Stomach (tissue), 9 donors: Measurements from ENCODE around the gene ME3. TPM values are rescaled to one million over a fixed set of nuclear protein-coding genes. Genes with fewer than 3 reads are reported as not detected.

Experiments used
- DNase-seq, 2 donors: peaks; one replicate each; pipeline versions ENCODE4 v3.0.0 to v3.0.0-alpha.2; 2013 to 2019
- H3K27ac ChIP-seq, 5 donors: fragments of 200-600 bp in 4 of 5; sonication (generic) in 4 of 5; one replicate each; pipeline ENCODE4 v1.5.1; 2013 to 2019; ENCODE audit warnings: mild to moderate bottlenecking in 1 of 5, moderate library complexity in 1 of 5
- H3K27me3 ChIP-seq, 3 donors: fragments of 200-600 bp; sonication (generic); one replicate each; pipeline ENCODE4 v1.5.1; 2017 to 2019; ENCODE audit warnings: mixed run types in 1 of 3
- H3K36me3 ChIP-seq, 4 donors: fragments of 200-600 bp; sonication (generic); 1 replicate in 3 of 4; 2 replicates in 1 of 4; pipeline ENCODE4 v1.5.1; 2016 to 2019
- H3K4me1 ChIP-seq, 4 donors: fragments of 200-600 bp; sonication (generic); one replicate each; pipeline ENCODE4 v1.5.1; 2016 to 2019
- H3K4me3 ChIP-seq, 4 donors: fragments of 200-600 bp; sonication (generic) in 3 of 4; one replicate each; pipeline ENCODE4 v1.5.1; 2016 to 2019; ENCODE audit warnings: mild to moderate bottlenecking in 1 of 4
- H3K9me3 ChIP-seq, 4 donors: fragments of 200-600 bp; sonication (generic); one replicate each; pipeline ENCODE4 v1.5.1; 2016 to 2019
- CTCF ChIP-seq, 7 experiments: fragments of 450-650 bp in 4 of 7; fragments of 200-600 bp in 3 of 7; sonication (generic) in 3 of 7; IDR thresholded peaks; one replicate each; pipeline ENCODE4 v1.5.1; 2016 to 2019; ENCODE audit warnings: antibody characterized with exemption in 7 of 7, control low read depth in 2 of 7, mild to moderate bottlenecking in 1 of 7
- EP300 ChIP-seq: sonication (generic); formaldehyde crosslinking; IDR thresholded peaks from one replicate; pipeline ENCODE4 v1.6.1; 2017; ENCODE audit warnings: antibody characterized with exemption
- POLR2A ChIP-seq, 4 donors: fragments of 450-650 bp; IDR thresholded peaks; one replicate each; pipeline ENCODE4 v1.6.1; 2016; ENCODE audit warnings: antibody characterized with exemption in 4 of 4, control low read depth in 2 of 4, mild to moderate bottlenecking in 1 of 4, moderate library complexity in 1 of 4
- POLR2AphosphoS5 ChIP-seq, 3 donors: sonication (generic); formaldehyde crosslinking; IDR thresholded peaks; one replicate each; pipeline ENCODE4 v1.6.1; 2016; ENCODE audit warnings: antibody characterized with exemption in 3 of 3
- WGBS, 5 donors: extraction: QIAGEN DNeasy Blood & Tissue Kit in 3 of 5; methylation state at CpG; one replicate each; pipeline versions ENCODE4 v1.1.5 to v1.1.7; 2013 to 2018; 5-methylcytosine and 5-hydroxymethylcytosine counted together
- intact Hi-C: fragments of 100-400 bp; cut with DNase I; formaldehyde crosslinking; loops from one replicate; pipeline ENCODE4 v1.15.1; 2023; ENCODE audit warnings: low total_unique reads
- polyA plus RNA-seq, 3 donors: library from polyadenylated mRNA; stranded (reverse); fragments of 200-250 nt; gene quantifications; one replicate each; pipeline ENCODE4 v1.2.3, GENCODE V29; 2013
- total RNA-seq, 5 donors: library from RNA; depleted of rRNA; stranded (reverse); fragments of >200 nt; gene quantifications; one replicate each; pipeline versions ENCODE4 v1.1.0 to v1.2.3, GENCODE V29; 2014 to 2016
- donor health status: healthy with polysubstance abuse.
- donor health status: Bipolar disorder and iron deficiency.
- donor health status: healthy.

Gene ME3
- total and polyA plus RNA-seq, 8 donors: 11.2 to 82.1 (median 51.1) TPM

- no peaks in the 10 kb centered on the region for H3K27me3 ChIP-seq
- H3K4me3 ChIP-seq: no peak overlapping the region
- no peak for DNase-seq
- WGBS, 5 donors: 75 to 97% (median 86%) methylated on average over 1 of the region's 1 CpG
- intact Hi-C loops: no loop called here
- peaks cover 0 to 26% (median 6%) of the 10 kb centered on the region in 4 donors for H3K36me3 ChIP-seq
- TF ChIP-seq POLR2A (IDR thresholded peaks at IDR 0.05) (no peak), EP300 (no peak), CTCF (IDR thresholded peaks at IDR 0.05) (no peak)
- peak overlapping the region in 4 of 5 donors; percentile 7 to 70 (median 58) for H3K27ac ChIP-seq
- H3K4me1 ChIP-seq: peaks cover 0 to 47% (median 29%) of the 10 kb centered on the region in 4 donors
- H3K9me3 ChIP-seq: no peaks in the 10 kb centered on the region
These were observed 213.4 kb downstream of the ME3 start for GRCh38 chr11:86459002-86459385.

GRCh38 chr11:86458294-86459001 is 214.0 kb downstream of the ME3 start:
- DNase-seq: no peak
- H3K4me1 ChIP-seq: peaks cover 0 to 47% (median 29%) of the 10 kb centered on the region in 4 donors
- H3K36me3 ChIP-seq: peaks cover 0 to 20% (median 6%) of the 10 kb centered on the region in 4 donors
- peak overlapping the region in 4 of 5 donors; percentile 7 to 70 (median 54) for H3K27ac ChIP-seq
- intact Hi-C loops: no loop called here
- TF ChIP-seq CTCF (IDR thresholded peaks at IDR 0.05) (no peak), POLR2A (IDR thresholded peaks at IDR 0.05) (no peak), POLR2AphosphoS5 (IDR thresholded peaks at IDR 0.05) (no peak), EP300 (no peak)
- H3K4me3 ChIP-seq: no peak overlapping the region
- H3K9me3 ChIP-seq: no peaks in the 10 kb centered on the region
- 78 to 85% (median 82%) methylated on average over 5 of the region's 5 CpGs for WGBS, 5 donors
- H3K27me3 ChIP-seq: no peaks in the 10 kb centered on the region

- peak; percentile 87 to 93 for DNase-seq
- TF ChIP-seq POLR2AphosphoS5 (IDR thresholded peaks at IDR 0.05) (peak in 2 of 3 donors; percentile 9 to 56), CTCF (IDR thresholded peaks at IDR 0.05) (peak in 6 of 7 experiments; percentile 8 to 93 (median 82)), POLR2A (IDR thresholded peaks at IDR 0.05) (no peak)
- intact Hi-C loops: no loop called here
- no peak overlapping the region for H3K4me3 ChIP-seq
- WGBS, 5 donors: 14 to 17% (median 16%) methylated on average over 8 to 9 of the region's 9 CpGs
- peaks cover 0 to 47% (median 28%) of the 10 kb centered on the region in 4 donors for H3K4me1 ChIP-seq
- H3K9me3 ChIP-seq: no peaks in the 10 kb centered on the region
- H3K27ac ChIP-seq: peak overlapping the region in 3 of 5 donors; percentile 27 to 62 (median 45)
- no peaks in the 10 kb centered on the region for H3K27me3 ChIP-seq
- H3K36me3 ChIP-seq: no peaks in the 10 kb centered on the region
These were observed 216.1 kb downstream of the ME3 start for GRCh38 chr11:86456075-86456939.

GRCh38 chr11:86453290-86454030 is 219.0 kb downstream of the ME3 start:
- intact Hi-C loops: no loop called here
- TF ChIP-seq EP300: no peak
- TF ChIP-seq POLR2A (IDR thresholded peaks at IDR 0.05): no peak
- TF ChIP-seq POLR2AphosphoS5 (IDR thresholded peaks at IDR 0.05): no peak
- no peak for TF ChIP-seq CTCF (IDR thresholded peaks at IDR 0.05)
- 71 to 90% (median 82%) methylated on average over 2 of the region's 2 CpGs for WGBS, 5 donors
- H3K27me3 ChIP-seq: no peaks in the 10 kb centered on the region
- H3K27ac ChIP-seq: no peak overlapping the region
- DNase-seq: no peak
- no peak overlapping the region for H3K4me3 ChIP-seq
- no peaks in the 10 kb centered on the region for H3K9me3 ChIP-seq
- H3K4me1 ChIP-seq: peaks cover 0 to 23% (median 8%) of the 10 kb centered on the region in 4 donors
- peaks cover 0 to 10% (median 0%) of the 10 kb centered on the region in 4 donors for H3K36me3 ChIP-seq
